Osteoblast (primary cell): ENCODE data around the gene CDH4. TPM values are rescaled to one million over a fixed set of nuclear protein-coding genes. Genes with fewer than 3 reads are reported as not detected.
A peak's percentile ranks its signal among the peaks of the same experiment; 100 is the strongest.
"Not testable (repeated sequence)": the region's sequence is repeated elsewhere in the genome, so short reads cannot be mapped to it uniquely, and the experiment has no call there.

Experiments
- DNase-seq: peaks from one replicate; pipeline ENCODE4 v3.0.0; 2011; ENCODE audit warnings: low spot score, mixed read lengths; ENCODE audit not compliant: insufficient read length; ENCODE audit errors: missing footprints
- H2AFZ ChIP-seq: 2 replicates; pipeline ENCODE4 v1.6.0; 2011; ENCODE audit warnings: mild to moderate bottlenecking, low read length
- H3K27ac ChIP-seq: 2 replicates; pipeline ENCODE4 v1.5.1; 2011; ENCODE audit warnings: mild to moderate bottlenecking, low read depth, low read length, moderate library complexity
- H3K27me3 ChIP-seq: 2 replicates; pipeline ENCODE4 v1.6.0; 2012; ENCODE audit warnings: mild to moderate bottlenecking, control low read depth, inconsistent platforms, low read length, moderate library complexity; ENCODE audit not compliant: insufficient read depth
- H3K36me3 ChIP-seq: 2 replicates; pipeline ENCODE4 v1.5.1; 2011; ENCODE audit warnings: mild to moderate bottlenecking, low read length, control low read depth, moderate library complexity; ENCODE audit not compliant: insufficient read depth
- H3K4me1 ChIP-seq: 2 replicates; pipeline ENCODE4 v1.5.1; 2011; ENCODE audit warnings: mild to moderate bottlenecking, low read length, control low read depth, moderate library complexity; ENCODE audit not compliant: insufficient read depth
- H3K4me2 ChIP-seq: 2 replicates; pipeline ENCODE4 v1.6.0; 2011; ENCODE audit warnings: mild to moderate bottlenecking, low read length; ENCODE audit not compliant: insufficient read depth
- H3K4me3 ChIP-seq: fragments of 200-600 bp; sonication (generic); 3 replicates; pipeline ENCODE4 v1.5.1; 2012; ENCODE audit warnings: mild to moderate bottlenecking, low read length, inconsistent platforms; ENCODE audit not compliant: insufficient read depth
- H3K79me2 ChIP-seq: 2 replicates; pipeline ENCODE4 v1.6.0; 2012; ENCODE audit warnings: mild to moderate bottlenecking, low read length, control low read depth, inconsistent platforms; ENCODE audit not compliant: insufficient read depth
- H3K9me3 ChIP-seq: 2 replicates; pipeline ENCODE4 v1.5.1; 2011; ENCODE audit warnings: low read depth, low read length, control low read depth
- H4K20me1 ChIP-seq: 2 replicates; pipeline ENCODE4 v1.6.0; 2012; ENCODE audit warnings: mild to moderate bottlenecking, low read length, control low read depth; ENCODE audit not compliant: insufficient read depth
- CTCF ChIP-seq: IDR thresholded peaks from 2 replicates; pipeline ENCODE4 v1.5.1; 2011; ENCODE audit warnings: mild to moderate bottlenecking, low read depth, low read length, moderate library complexity; ENCODE audit errors: extremely low read depth
- total RNA-seq: library from RNA; depleted of rRNA; stranded (reverse); fragments of >200 nt; gene quantifications from 2 replicates; pipeline ENCODE4 v1.2.3, GENCODE V29; 2012

Gene CDH4
- total RNA-seq, 1 donor = 1.1 TPM

- Histone ChIP-seq H3K79me2 (no peaks in the 10 kb centered on the region), H3K4me3 (no peak overlapping the region), H3K4me2 (no peak overlapping the region), H2AFZ (no peak overlapping the region), H3K9me3 (no peaks in the 10 kb centered on the region), H3K4me1 (no peaks in the 10 kb centered on the region), H3K36me3 (no peaks in the 10 kb centered on the region), H3K27ac (no peak overlapping the region), H4K20me1 (no peaks in the 10 kb centered on the region), H3K27me3 (no peaks in the 10 kb centered on the region)
- DNase-seq = peak; percentile 52
- no peak for TF ChIP-seq CTCF
Measured at GRCh38 chr20:61942526-61942925, 690.5 kb downstream of the CDH4 start.

GRCh38 chr20:61944967-61945366 lies 692.9 kb downstream of the CDH4 start:
- H2AFZ ChIP-seq, H3K4me3 ChIP-seq: not testable (repeated sequence)

DNA sequence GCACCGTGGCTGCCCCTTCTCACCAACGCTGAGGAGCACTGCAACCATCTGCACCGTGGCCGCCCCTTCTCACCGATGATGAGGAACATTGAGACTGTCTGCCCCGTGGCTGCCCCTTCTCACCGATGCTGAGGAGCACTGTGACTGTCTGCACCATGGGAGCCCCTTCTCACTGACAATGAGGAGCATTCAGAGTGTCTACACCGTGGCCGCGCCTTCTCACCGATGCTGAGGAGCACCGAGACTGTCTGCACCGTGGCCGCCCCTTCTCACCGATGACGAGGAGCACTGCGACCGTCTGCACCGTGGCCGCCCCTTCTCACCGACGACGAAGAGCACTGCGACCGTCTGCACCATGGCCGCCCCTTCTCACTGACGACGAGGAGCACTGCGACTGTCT lies 693.4 kb downstream of the CDH4 start:
- DNase-seq, H3K4me2 ChIP-seq, H3K4me3 ChIP-seq, H3K9me3 ChIP-seq, H3K36me3 ChIP-seq, H3K27ac ChIP-seq, H4K20me1 ChIP-seq, H2AFZ ChIP-seq, H3K4me1 ChIP-seq, H3K27me3 ChIP-seq, H3K79me2 ChIP-seq: not testable (repeated sequence)

More at GRCh38 chr20:61944967-61945366, 692.9 kb downstream of the CDH4 start:
- H3K79me2 ChIP-seq, H4K20me1 ChIP-seq, H3K27ac ChIP-seq, H3K9me3 ChIP-seq, H3K27me3 ChIP-seq, H3K36me3 ChIP-seq, H3K4me1 ChIP-seq, DNase-seq, H3K4me2 ChIP-seq: not testable (repeated sequence)

GRCh38 chr20:61948056-61948455 lies 696.0 kb downstream of the CDH4 start:
- not testable (repeated sequence) for H3K79me2 ChIP-seq, H3K9me3 ChIP-seq, H3K4me2 ChIP-seq, DNase-seq, H2AFZ ChIP-seq, H3K27me3 ChIP-seq, H3K36me3 ChIP-seq, H3K4me3 ChIP-seq, H3K27ac ChIP-seq, H4K20me1 ChIP-seq, H3K4me1 ChIP-seq

- no peak overlapping the region for H3K27ac ChIP-seq
Measured at GRCh38 chr20:61948586-61949362, 696.7 kb downstream of the CDH4 start.

More at GRCh38 chr20:61948586-61949362, 696.7 kb downstream of the CDH4 start:
- Histone ChIP-seq H3K4me3 (no peak overlapping the region), H3K27me3 (no peaks in the 10 kb centered on the region), H3K4me1 (no peaks in the 10 kb centered on the region), H4K20me1 (no peaks in the 10 kb centered on the region), H3K36me3 (no peaks in the 10 kb centered on the region), H3K4me2 (no peak overlapping the region), H2AFZ (no peak overlapping the region), H3K79me2 (no peaks in the 10 kb centered on the region), H3K9me3 (no peaks in the 10 kb centered on the region)
- peak; percentile 53 for DNase-seq
- no peak for TF ChIP-seq CTCF
